ENCODE measurements around the gene PCDH10.

DNA sequence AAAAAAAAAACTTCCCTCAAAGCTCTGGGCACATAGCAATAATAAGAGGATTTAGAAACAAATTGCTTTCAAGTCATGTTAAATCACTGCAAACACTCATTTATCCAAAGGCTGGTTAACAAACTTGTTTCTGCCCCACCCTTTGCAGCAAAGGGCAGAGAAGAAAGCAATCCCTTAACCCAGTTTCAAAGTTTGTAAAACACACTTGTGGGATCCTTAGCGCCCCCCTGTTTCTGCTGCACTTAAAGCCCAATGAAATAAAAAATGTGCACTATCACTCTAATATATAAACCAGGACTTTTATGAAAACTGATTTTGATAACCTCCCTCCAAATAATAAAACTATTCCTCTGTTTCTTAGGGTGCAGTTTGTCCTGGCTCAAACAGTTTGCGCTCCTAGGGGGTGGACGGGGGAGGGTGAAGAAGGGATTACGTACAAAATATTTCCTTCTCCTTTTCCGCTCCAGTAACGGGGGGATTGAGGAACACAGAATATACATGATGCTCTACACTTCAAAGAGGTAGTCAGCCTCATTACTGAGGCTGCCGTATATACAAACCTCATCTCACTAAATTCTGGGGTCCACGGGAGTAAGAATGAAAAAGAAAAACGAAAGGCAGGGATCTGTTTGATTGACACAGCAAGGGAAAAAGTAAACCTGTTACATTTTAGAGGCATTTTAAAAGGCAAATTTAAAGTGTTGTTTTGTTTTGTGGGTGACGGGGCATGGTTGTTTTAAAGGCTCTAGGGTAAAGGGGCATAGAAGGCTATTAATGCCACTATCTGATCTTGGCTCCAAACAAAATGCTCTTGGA lies 3.1 kb upstream of the PCDH10 start:
- no peak for TF ChIP-seq CTCF (IDR thresholded peaks at IDR 0.05)
- no peak for TF ChIP-seq EP300 (IDR thresholded peaks at IDR 0.05)
